ENCODE measurements around the gene RBSN.

The RBSN gene

GRCh38 chr3:15110206-15110605 lies 11.3 kb upstream of the RBSN start:
- Mint-ChIP-seq H3K4me1 (ENCODE audit: low read depth) (peaks cover 6% of the 10 kb centered on the region), H3K27ac (no peak overlapping the region), H3K4me3 (no peak overlapping the region), H3K36me3 (no peaks in the 10 kb centered on the region), H3K27me3 (peaks cover 6% of the 10 kb centered on the region), H3K9me3 (ENCODE audit: low read depth) (no peaks in the 10 kb centered on the region)

GRCh38 chr3:15108869-15109268 lies 9.9 kb upstream of the RBSN start:
- Mint-ChIP-seq H3K27ac (no peak overlapping the region), H3K9me3 (ENCODE audit: low read depth) (no peaks in the 10 kb centered on the region), H3K27me3 (peaks cover 6% of the 10 kb centered on the region), H3K4me1 (ENCODE audit: low read depth) (peaks cover 6% of the 10 kb centered on the region), H3K4me3 (no peak overlapping the region), H3K36me3 (no peaks in the 10 kb centered on the region)

GRCh38 chr3:15108082-15108545 lies 9.2 kb upstream of the RBSN start:
- no peak overlapping the region for H3K27ac Mint-ChIP-seq
- peaks cover 8% of the 10 kb centered on the region for H3K27me3 Mint-ChIP-seq
- no peak overlapping the region for H3K4me3 Mint-ChIP-seq
- H3K9me3 Mint-ChIP-seq (ENCODE audit: low read depth): no peaks in the 10 kb centered on the region
- peaks cover 6% of the 10 kb centered on the region for H3K4me1 Mint-ChIP-seq (ENCODE audit: low read depth)
- no peaks in the 10 kb centered on the region for H3K36me3 Mint-ChIP-seq

GRCh38 chr3:15107075-15107947 lies 8.4 kb upstream of the RBSN start:
- no peaks in the 10 kb centered on the region for H3K9me3 Mint-ChIP-seq (ENCODE audit: low read depth)
- no peak overlapping the region for H3K27ac Mint-ChIP-seq
- peaks cover 8% of the 10 kb centered on the region for H3K27me3 Mint-ChIP-seq
- no peaks in the 10 kb centered on the region for H3K36me3 Mint-ChIP-seq
- no peak overlapping the region for H3K4me3 Mint-ChIP-seq
- peaks cover 6% of the 10 kb centered on the region for H3K4me1 Mint-ChIP-seq (ENCODE audit: low read depth)

- Mint-ChIP-seq H3K36me3 (no peaks in the 10 kb centered on the region), H3K27me3 (peaks cover 8% of the 10 kb centered on the region), H3K4me3 (no peak overlapping the region), H3K27ac (no peak overlapping the region), H3K4me1 (ENCODE audit: low read depth) (peaks cover 21% of the 10 kb centered on the region), H3K9me3 (ENCODE audit: low read depth) (no peaks in the 10 kb centered on the region)
Measured at GRCh38 chr3:15102836-15103235, 3.9 kb upstream of the RBSN start.

- Mint-ChIP-seq H3K4me1 (ENCODE audit: low read depth) (peaks cover 22% of the 10 kb centered on the region), H3K4me3 (no peak overlapping the region), H3K9me3 (ENCODE audit: low read depth) (no peaks in the 10 kb centered on the region), H3K27me3 (peaks cover 5% of the 10 kb centered on the region), H3K36me3 (no peaks in the 10 kb centered on the region), H3K27ac (no peak overlapping the region)
Measured at GRCh38 chr3:15102256-15102655, 3.3 kb upstream of the RBSN start.

GRCh38 chr3:15099364-15100098 lies 583 bp upstream of the RBSN start:
- Mint-ChIP-seq H3K9me3 (ENCODE audit: low read depth) (no peaks in the 10 kb centered on the region), H3K4me1 (ENCODE audit: low read depth) (peaks cover 28% of the 10 kb centered on the region), H3K27ac (peak overlapping the region; percentile 99)

GRCh38 chr3:15097891-15098290 lies 1.1 kb downstream of the RBSN start:
- peaks cover 29% of the 10 kb centered on the region for H3K4me1 Mint-ChIP-seq (ENCODE audit: low read depth)

More at GRCh38 chr3:15099364-15100098, 583 bp upstream of the RBSN start:
- peaks cover 2% of the 10 kb centered on the region for H3K27me3 Mint-ChIP-seq
- peaks cover 6% of the 10 kb centered on the region for H3K36me3 Mint-ChIP-seq
- H3K4me3 Mint-ChIP-seq: peak overlapping the region; percentile 97

GRCh38 chr3:15096046-15096445 lies 2.9 kb downstream of the RBSN start:
- H3K36me3 Mint-ChIP-seq: peaks cover 9% of the 10 kb centered on the region
- H3K4me3 Mint-ChIP-seq: no peak overlapping the region
- H3K27ac Mint-ChIP-seq: no peak overlapping the region
- H3K27me3 Mint-ChIP-seq: no peaks in the 10 kb centered on the region
- H3K4me1 Mint-ChIP-seq (ENCODE audit: low read depth): peaks cover 31% of the 10 kb centered on the region
- no peaks in the 10 kb centered on the region for H3K9me3 Mint-ChIP-seq (ENCODE audit: low read depth)

More at GRCh38 chr3:15097891-15098290, 1.1 kb downstream of the RBSN start:
- Mint-ChIP-seq H3K4me3 (peak overlapping the region; percentile 97), H3K27ac (peak overlapping the region; percentile 99), H3K9me3 (ENCODE audit: low read depth) (no peaks in the 10 kb centered on the region), H3K36me3 (peaks cover 6% of the 10 kb centered on the region), H3K27me3 (no peaks in the 10 kb centered on the region)

GRCh38 chr3:15094187-15094875 lies 4.6 kb downstream of the RBSN start:
- H3K27ac Mint-ChIP-seq: no peak overlapping the region
- no peaks in the 10 kb centered on the region for H3K27me3 Mint-ChIP-seq
- peaks cover 13% of the 10 kb centered on the region for H3K36me3 Mint-ChIP-seq
- H3K4me3 Mint-ChIP-seq: no peak overlapping the region
- H3K9me3 Mint-ChIP-seq (ENCODE audit: low read depth): no peaks in the 10 kb centered on the region
- H3K4me1 Mint-ChIP-seq (ENCODE audit: low read depth): peaks cover 25% of the 10 kb centered on the region

- Mint-ChIP-seq H3K36me3 (peaks cover 13% of the 10 kb centered on the region), H3K27me3 (no peaks in the 10 kb centered on the region), H3K27ac (no peak overlapping the region), H3K4me3 (no peak overlapping the region), H3K9me3 (ENCODE audit: low read depth) (no peaks in the 10 kb centered on the region), H3K4me1 (ENCODE audit: low read depth) (peaks cover 13% of the 10 kb centered on the region)
Measured at GRCh38 chr3:15092686-15093085, 6.3 kb downstream of the RBSN start.

- Mint-ChIP-seq H3K27me3 (no peaks in the 10 kb centered on the region), H3K36me3 (peaks cover 13% of the 10 kb centered on the region), H3K4me3 (no peak overlapping the region), H3K27ac (no peak overlapping the region), H3K4me1 (ENCODE audit: low read depth) (peaks cover 6% of the 10 kb centered on the region), H3K9me3 (ENCODE audit: low read depth) (no peaks in the 10 kb centered on the region)
Measured at GRCh38 chr3:15091575-15091974, 7.4 kb downstream of the RBSN start.

- H3K4me3 Mint-ChIP-seq: no peak overlapping the region
- no peaks in the 10 kb centered on the region for H3K9me3 Mint-ChIP-seq (ENCODE audit: low read depth)
- H3K4me1 Mint-ChIP-seq (ENCODE audit: low read depth): peaks cover 3% of the 10 kb centered on the region
- no peaks in the 10 kb centered on the region for H3K27me3 Mint-ChIP-seq
- H3K36me3 Mint-ChIP-seq: peaks cover 9% of the 10 kb centered on the region
- no peak overlapping the region for H3K27ac Mint-ChIP-seq
Measured at GRCh38 chr3:15089201-15089600, 9.7 kb downstream of the RBSN start.

- peaks cover 1% of the 10 kb centered on the region for H3K4me1 Mint-ChIP-seq (ENCODE audit: low read depth)
- no peaks in the 10 kb centered on the region for H3K9me3 Mint-ChIP-seq (ENCODE audit: low read depth)
- H3K27me3 Mint-ChIP-seq: no peaks in the 10 kb centered on the region
- no peak overlapping the region for H3K27ac Mint-ChIP-seq
- H3K4me3 Mint-ChIP-seq: no peak overlapping the region
- peaks cover 18% of the 10 kb centered on the region for H3K36me3 Mint-ChIP-seq
Measured at GRCh38 chr3:15086699-15087098, 12.2 kb downstream of the RBSN start.

- H3K9me3 Mint-ChIP-seq (ENCODE audit: low read depth): no peaks in the 10 kb centered on the region
- H3K36me3 Mint-ChIP-seq: peaks cover 19% of the 10 kb centered on the region
Measured at GRCh38 chr3:15086263-15086662, 12.7 kb downstream of the RBSN start.

More at GRCh38 chr3:15086263-15086662, 12.7 kb downstream of the RBSN start:
- no peak overlapping the region for H3K4me3 Mint-ChIP-seq
- H3K27me3 Mint-ChIP-seq: no peaks in the 10 kb centered on the region
- peaks cover under 1% of the 10 kb centered on the region for H3K4me1 Mint-ChIP-seq (ENCODE audit: low read depth)
- no peak overlapping the region for H3K27ac Mint-ChIP-seq
